ENCODE measurements around the gene KCNK3. TPM values are rescaled to one million over a fixed set of nuclear protein-coding genes. Genes with fewer than 3 reads are reported as not detected.
"Not testable (repeated sequence)": the region's sequence is repeated elsewhere in the genome, so short reads cannot be mapped to it uniquely, and the experiment has no call there.

The KCNK3 gene
- total RNA-seq, 1 donor from 2014 or later: 1.9 TPM

GRCh38 chr2:26750467-26750866 lies 57.9 kb downstream of the KCNK3 start:
- DNase-seq (ENCODE audit: low spot score): not testable (repeated sequence)

GRCh38 chr2:26752656-26753055 lies 60.1 kb downstream of the KCNK3 start:
- no peak for DNase-seq (ENCODE audit: low spot score)

DNA sequence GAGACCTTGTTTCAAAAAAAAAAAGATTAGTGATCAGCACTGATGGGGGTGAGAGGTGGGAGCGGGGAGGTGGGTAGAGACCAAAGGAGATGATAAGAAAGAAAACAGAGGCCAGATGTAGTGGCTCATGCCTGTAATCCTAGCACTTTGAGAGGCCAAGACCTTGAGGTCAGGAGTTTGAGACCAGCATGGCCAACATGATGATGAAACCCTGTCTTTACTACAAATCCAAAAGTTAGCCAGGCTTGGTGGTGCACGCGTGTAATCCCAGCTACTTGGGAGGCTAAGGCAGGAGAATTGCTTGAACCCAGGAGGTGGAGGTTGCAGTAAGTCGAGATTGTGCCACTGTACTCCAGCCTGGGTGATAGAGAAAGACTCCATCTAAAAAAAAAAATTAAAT lies 62.0 kb downstream of the KCNK3 start:
- no peak for DNase-seq (ENCODE audit: low spot score)

DNA sequence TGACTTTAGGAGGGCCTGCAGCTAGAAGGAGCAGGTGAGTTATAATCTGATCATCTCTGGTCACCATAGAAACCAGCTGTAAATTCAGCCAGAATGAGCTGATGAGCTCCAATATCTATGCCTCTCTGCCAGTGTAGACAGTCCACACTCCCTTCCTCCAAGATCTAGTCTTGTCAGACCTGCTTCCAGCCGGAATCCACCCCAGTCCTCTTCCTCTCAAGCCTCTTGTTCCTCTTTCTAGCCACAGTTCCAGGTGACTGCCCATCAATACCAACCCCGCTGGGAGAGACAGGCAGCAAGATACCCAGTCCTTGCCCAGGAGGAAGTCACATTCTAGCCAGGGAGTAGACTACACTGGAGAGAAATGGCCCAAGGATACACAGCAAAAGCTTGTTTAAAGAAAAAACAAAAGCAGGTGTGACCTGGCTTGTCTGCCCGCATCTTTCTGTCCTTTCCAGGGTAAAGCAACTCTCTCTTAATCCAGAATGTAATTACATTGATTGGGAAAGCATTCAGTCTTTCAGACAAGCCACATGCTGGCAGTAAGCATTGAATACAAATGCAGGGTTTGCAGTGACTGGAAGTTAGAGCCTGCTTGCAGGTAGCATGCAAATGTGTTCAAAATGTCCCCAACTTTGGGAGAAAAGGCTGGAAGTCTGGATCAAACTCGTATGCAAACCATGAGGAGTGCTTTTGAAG lies 62.6 kb downstream of the KCNK3 start:
- DNase-seq (ENCODE audit: low spot score): no peak

GRCh38 chr2:26756337-26756736 lies 63.8 kb downstream of the KCNK3 start:
- no peak for DNase-seq (ENCODE audit: low spot score)

- DNase-seq (ENCODE audit: low spot score): no peak
These were observed 65.6 kb downstream of the KCNK3 start for GRCh38 chr2:26757873-26758789.

DNA sequence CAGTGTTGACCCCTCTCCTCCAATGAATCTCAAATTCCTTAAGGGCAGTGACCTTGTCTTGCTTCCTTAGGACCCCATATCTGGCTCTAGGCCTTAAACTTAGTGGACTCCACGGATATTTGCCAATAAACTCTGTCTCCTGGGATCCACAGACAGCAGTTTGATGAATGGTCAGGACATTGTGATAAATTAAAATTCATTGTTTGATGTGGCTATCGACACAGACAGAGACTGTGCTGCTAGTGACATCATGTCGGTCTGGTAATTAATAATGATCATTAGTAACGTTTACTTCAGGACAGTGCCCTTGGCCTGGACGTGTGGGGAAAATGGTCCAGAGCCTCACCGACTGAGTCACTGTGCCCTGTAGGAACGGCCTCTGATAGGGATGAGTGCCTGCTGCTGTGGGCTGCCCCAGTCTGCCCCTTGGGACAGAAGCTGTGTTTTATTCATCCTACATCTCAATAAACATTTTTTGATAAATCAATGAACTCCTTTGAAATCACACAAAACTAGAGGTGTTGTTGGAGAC lies 66.3 kb downstream of the KCNK3 start:
- DNase-seq (ENCODE audit: low spot score): no peak

DNA sequence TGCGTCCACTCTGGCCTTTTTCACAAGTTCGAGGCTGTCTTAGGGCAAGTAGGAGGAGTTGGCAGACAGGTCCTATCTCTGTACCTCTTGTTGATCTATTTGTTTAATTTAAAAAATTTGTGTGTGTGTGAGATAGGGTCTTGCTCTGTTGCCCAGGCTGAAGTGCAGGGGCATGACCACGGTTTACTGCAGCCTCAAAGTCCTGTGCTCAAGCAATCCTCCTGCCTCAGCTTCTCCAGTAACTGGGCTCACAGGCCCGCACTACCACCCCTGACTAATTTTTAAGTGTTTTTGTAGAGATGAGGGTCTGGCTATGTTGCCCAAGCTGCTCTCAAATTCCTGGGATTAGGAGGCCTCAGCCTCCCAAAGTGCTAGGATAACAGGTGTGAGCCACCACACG lies 67.3 kb downstream of the KCNK3 start:
- DNase-seq (ENCODE audit: low spot score): no peak

GRCh38 chr2:26760991-26761390 lies 68.5 kb downstream of the KCNK3 start:
- not testable (repeated sequence) for DNase-seq (ENCODE audit: low spot score)

GRCh38 chr2:26763019-26763418 lies 70.5 kb downstream of the KCNK3 start:
- no peak for DNase-seq (ENCODE audit: low spot score)

- peak; percentile 95 for DNase-seq (ENCODE audit: low spot score)
These were observed 71.8 kb downstream of the KCNK3 start, which contains the start of gene SLC35F6 for GRCh38 chr2:26764078-26764887. Gene SLC35F6 (plus strand): TSS chr2:26764284. CDS start chr2:26764350, 66 bp downstream.

DNA sequence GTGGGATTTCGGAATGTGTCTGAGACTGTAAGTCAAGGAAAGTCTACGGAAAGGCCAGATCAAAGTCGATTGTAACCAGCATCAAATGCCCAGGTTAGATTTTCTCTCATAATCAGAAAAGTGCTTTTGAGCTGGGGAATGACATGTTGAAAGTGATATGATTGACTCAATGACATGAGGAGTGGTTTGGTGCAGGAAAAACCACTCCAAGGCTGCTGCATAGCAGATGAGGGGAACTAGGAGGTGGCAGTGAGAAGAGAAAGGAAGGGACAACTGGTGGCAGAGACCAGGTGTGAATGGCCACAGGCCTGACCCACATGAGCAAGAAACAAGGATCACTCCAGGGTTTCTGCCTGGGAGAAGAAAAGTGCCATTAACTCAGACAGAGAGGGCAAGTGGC lies 72.4 kb downstream of the KCNK3 start:
- DNase-seq (ENCODE audit: low spot score): no peak

DNA sequence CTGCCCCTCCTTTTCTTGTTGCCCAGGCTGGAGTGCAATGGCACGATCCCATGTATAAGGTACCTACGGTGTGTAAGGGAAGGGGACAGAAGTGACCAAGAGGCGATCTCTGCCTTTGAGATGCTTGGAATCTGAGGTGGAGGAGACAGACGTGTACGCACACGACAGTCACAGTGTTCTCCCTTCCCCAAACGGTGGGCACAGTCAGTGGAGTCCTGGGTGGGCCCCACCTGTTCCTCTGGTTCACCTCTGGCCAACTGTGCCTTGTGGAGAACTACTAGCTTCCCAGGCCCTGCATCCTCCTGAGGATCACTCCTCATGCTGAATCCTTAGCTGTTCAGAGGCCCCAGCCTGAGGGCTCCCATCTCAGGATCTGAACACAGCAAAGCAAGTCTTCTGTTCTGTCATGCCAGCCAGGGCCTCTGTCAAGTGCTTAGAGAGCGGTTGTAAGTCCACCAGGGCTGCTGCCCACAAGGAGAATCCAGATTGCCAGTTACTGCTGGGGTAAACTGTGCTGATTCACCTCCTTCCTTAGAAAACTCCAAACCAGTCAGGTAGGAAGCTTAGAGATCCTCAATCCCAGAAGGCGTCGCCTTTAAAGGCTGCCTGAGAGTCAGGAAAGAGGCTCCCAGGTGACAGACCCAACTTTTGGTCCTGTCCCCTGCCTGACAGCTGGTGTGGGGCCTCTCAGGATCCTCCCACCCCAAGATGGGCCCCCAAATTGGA lies 73.1 kb downstream of the KCNK3 start:
- DNase-seq (ENCODE audit: low spot score): no peak

- DNase-seq (ENCODE audit: low spot score): no peak
These were observed 74.6 kb downstream of the KCNK3 start for GRCh38 chr2:26767129-26767528.

- DNase-seq (ENCODE audit: low spot score): no peak
These were observed 75.5 kb downstream of the KCNK3 start for GRCh38 chr2:26767894-26768487.

DNA sequence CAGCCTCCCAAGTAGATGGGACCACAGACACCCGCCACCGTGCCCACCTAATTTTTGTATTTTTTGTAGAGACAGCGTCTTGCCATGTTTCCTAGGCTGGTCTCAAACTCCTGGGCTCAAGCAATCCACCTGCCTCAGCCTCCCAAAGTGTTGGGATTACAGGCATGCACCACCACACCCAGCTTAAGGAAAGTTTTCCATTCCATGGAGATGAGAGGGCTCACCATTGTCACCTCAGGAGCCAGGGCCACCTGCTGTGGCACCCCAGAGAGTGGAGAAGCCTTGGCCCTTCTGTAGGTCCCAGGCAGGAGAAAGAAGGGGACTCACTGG lies 76.2 kb downstream of the KCNK3 start:
- DNase-seq (ENCODE audit: low spot score): no peak

DNA sequence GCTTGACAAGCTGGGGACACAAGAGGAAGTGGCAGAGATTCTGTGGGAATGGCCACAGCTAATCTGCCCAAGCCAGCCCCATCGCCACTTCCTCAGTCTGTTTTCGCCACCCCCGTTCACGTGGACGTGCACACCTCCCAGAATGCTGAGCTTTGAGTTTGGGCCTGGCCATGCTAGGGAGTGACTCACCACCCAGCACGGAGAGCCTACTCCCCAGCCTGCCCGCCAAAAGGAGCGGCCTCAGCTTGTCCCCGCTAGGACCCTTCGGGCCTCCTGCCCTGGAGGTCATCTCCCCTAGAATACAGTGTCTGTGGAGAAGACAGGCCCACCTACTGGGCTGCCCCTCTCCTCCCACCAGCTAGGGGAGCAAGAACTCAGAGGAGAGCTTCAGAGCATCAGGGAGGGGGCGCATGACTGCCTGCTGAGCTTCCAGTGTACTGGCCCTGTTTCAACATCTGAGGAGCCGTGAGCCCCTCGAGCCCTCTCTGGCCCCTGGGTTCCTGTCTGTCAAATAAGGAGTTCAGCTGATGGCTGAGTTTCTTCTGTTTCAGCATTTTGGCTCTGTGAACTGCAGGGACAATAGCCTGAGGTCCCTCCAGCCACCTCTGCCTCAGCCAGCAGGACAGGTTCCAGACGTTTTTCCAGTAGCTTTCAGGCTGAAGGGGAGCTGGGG lies 76.7 kb downstream of the KCNK3 start:
- DNase-seq (ENCODE audit: low spot score): peak; percentile 91

GRCh38 chr2:26770986-26771586 lies 78.6 kb downstream of the KCNK3 start:
- DNase-seq (ENCODE audit: low spot score): no peak
